ENCODE data around the gene CCDC88C.
A peak's percentile ranks its signal among the peaks of the same experiment; 100 is the strongest.

The CCDC88C gene

DNA sequence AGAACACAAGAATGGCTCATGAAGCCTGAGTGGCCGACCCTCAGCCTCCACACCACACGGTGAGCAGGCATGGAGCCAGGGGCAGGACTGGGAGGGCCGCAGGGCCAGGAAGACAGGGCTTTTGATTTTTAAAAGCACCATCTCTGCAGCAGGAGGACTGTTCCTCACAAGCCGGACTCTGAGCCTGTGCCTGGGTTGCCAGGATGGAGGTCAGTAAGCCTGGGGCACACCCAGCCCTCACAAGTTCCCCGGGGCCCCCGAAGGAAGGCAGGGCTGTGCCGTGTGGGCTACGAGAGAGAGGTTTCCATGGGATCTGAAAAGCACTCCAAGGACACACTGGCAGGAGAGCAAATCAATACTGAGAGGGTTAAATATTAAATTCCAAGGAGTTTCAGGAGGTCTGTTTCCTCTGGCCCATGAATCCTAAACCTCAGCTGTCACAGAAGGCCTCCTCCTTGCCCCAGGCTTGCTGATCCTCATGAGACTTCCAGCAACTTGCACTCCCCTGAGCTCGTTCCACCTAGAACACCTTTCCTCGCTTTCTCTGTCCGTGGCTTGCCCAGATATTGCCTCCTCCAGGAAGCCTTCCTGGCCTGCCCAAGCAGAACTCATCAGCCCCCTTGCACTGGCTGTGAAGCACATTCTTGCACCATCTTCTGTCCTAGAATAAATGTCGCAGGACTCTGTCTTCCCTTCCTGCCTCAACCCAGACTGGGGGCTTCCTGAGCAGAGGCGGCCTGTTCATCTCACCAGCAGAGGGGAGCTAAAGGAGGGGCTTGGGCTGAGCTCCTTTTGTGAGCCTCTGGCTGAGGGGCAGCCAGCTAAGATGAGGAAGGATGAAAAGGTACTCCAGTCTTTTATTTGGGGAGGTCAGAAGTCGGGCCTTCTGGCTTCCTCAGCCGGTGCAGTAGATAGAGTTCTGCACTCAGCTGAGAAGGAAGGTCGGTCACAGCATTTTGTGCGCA is 64.6 kb downstream of the CCDC88C start:
- in situ Hi-C loops (cut with MboI; ENCODE audit: low sequenced_read_pairs, unreplicated experiment) = loop anchor here (10.0 kb wide), 1 partner anchor 52 kb away; no protein-coding TSS in a partner anchor
- TF ChIP-seq, protein P1, sequence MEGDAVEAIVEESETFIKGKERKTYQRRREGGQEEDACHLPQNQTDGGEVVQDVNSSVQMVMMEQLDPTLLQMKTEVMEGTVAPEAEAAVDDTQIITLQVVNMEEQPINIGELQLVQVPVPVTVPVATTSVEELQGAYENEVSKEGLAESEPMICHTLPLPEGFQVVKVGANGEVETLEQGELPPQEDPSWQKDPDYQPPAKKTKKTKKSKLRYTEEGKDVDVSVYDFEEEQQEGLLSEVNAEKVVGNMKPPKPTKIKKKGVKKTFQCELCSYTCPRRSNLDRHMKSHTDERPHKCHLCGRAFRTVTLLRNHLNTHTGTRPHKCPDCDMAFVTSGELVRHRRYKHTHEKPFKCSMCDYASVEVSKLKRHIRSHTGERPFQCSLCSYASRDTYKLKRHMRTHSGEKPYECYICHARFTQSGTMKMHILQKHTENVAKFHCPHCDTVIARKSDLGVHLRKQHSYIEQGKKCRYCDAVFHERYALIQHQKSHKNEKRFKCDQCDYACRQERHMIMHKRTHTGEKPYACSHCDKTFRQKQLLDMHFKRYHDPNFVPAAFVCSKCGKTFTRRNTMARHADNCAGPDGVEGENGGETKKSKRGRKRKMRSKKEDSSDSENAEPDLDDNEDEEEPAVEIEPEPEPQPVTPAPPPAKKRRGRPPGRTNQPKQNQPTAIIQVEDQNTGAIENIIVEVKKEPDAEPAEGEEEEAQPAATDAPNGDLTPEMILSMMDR (IDR thresholded peaks at IDR 0.05; ENCODE audit: borderline replicate concordance, control extremely low read depth, extremely low read depth, insufficient read depth, missing control alignments) = no peak
- DNase-seq (ENCODE audit: low spot score) = no peak

DNA sequence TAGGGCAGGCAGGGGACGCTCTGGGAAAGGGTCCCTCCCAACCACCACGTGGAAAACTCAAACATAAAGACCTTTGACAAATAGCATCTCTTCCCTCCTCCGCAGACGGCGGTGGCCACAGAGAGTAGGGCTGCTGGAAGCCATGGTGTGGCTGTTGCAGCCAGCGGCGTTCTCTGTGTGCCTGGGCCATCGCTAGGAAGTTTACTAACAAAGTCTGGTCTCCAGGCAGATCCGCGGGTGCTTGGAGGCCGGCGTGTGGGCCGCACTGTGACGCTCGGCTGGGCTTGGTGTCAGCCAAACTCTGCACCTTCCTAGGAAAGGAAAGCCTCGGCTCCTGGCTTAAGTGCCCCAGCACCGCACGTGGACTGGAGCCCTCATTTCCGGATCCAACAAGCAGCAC is 65.6 kb downstream of the CCDC88C start:
- TF ChIP-seq, protein P1 (IDR thresholded peaks at IDR 0.05; ENCODE audit: borderline replicate concordance, control extremely low read depth, extremely low read depth, insufficient read depth, missing control alignments) = no peak
- in situ Hi-C loops (cut with MboI; ENCODE audit: low sequenced_read_pairs, unreplicated experiment) = loop anchor here (10.0 kb wide), 1 partner anchor 53 kb away; no protein-coding TSS in a partner anchor
- DNase-seq (ENCODE audit: low spot score) = no peak

DNA sequence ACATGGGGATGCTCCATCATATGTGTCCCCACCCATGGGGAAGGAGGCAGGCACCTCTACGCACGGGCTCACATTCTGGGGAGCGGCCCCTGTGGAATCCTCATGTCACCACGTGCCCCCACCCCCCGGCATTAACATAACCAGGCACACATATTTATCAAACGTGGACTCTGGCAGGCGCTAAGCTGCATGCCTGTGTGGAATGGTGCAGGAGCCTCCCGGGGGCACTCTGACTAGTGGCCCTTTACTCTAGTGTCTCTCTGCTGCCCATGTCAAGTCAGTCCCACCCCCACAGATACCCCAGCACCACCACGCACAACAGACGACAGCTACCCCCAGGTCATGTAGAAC is 66.1 kb downstream of the CCDC88C start:
- TF ChIP-seq, protein P1 (IDR thresholded peaks at IDR 0.05; ENCODE audit: borderline replicate concordance, control extremely low read depth, extremely low read depth, insufficient read depth, missing control alignments) = no peak
- in situ Hi-C loops (cut with MboI; ENCODE audit: low sequenced_read_pairs, unreplicated experiment) = loop anchor here (10.0 kb wide), 1 partner anchor 53 kb away; no protein-coding TSS in a partner anchor
- no peak for DNase-seq (ENCODE audit: low spot score)

DNA sequence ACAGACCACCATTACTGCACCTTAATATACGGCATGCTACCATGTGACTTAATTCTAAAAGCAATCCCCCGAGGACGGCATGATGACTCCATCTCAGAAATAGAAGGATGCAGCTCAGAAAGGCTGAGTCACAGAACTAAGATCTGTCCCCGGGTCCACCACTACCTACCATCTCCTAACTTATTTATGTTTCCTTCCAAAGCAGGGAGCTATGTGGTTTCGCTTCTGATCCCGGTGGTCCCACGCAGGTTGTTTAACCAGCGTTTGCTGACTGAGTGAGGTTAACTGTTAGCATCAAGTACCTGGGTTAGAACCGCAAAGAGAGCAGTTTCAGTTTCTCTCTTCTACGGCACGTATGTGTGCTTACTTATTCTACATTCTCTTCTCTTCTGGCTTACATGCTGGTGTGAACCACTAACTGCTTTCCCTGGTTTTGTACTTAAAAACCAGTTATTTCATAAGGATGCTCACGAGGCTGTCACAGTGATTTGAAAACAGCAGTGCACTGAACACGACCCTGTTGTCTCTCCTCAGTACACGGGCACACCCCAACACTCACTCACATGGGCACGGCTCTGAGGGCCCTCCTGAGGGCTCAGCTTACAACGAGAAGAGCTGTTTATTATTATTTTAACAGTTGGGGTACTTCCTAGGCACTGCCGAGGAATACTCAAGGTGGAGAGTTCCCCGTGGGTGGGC is 66.7 kb downstream of the CCDC88C start:
- peak; percentile 79 for DNase-seq (ENCODE audit: low spot score)
- in situ Hi-C loops (cut with MboI; ENCODE audit: low sequenced_read_pairs, unreplicated experiment) = loop anchor here (10.0 kb wide), 1 partner anchor 54 kb away; no protein-coding TSS in a partner anchor
- TF ChIP-seq, protein P1 (IDR thresholded peaks at IDR 0.05; ENCODE audit: borderline replicate concordance, control extremely low read depth, extremely low read depth, insufficient read depth, missing control alignments) = no peak

DNA sequence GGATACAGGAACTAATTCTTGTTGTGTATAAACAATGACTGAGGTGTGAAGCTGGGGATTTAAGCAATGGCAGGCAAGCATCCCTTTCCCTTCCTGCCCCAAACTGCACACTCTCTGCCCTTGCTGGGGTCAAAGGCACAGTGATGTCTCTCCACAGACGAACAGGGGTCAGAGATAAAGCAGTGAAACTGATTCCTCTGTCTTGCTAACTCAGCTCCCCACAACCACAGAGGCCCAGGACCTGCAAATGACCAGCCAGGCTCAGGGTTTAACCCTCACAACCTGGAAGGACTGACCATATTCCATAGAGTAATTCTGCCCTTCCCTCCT is 67.2 kb downstream of the CCDC88C start:
- TF ChIP-seq, protein P1 (IDR thresholded peaks at IDR 0.05; ENCODE audit: borderline replicate concordance, control extremely low read depth, extremely low read depth, insufficient read depth, missing control alignments) = no peak
- no peak for DNase-seq (ENCODE audit: low spot score)
- in situ Hi-C loops (cut with MboI; ENCODE audit: low sequenced_read_pairs, unreplicated experiment) = loop anchor here (10.0 kb wide), 1 partner anchor 54 kb away; no protein-coding TSS in a partner anchor

DNA sequence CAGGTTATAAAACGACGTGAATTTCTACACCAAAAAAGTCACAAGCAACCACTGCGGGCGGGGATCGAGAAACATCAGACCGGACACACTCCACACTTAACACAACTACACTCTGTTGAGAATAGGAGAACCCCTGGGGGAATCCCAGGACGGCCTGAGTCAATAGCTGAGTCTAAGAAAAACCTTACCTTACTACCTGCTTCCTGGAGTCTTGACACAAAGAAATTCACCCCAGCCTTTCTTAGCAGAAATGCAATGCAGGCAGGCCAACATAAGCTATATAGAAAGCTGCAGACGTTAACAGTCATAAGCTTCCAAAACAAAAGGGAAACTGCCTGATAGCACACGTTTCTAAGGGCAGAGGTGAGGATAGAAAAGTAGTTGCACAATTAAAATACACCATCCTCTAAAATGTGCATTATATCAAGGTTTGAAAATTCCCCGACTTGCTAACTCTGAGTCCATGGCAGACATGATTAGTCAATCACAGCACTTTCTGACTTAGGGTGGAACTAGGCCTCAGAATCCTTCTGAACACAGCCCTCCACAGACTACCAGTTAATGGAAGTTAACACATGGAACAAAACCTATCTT is 68.0 kb downstream of the CCDC88C start:
- TF ChIP-seq, protein P1 (IDR thresholded peaks at IDR 0.05; ENCODE audit: borderline replicate concordance, control extremely low read depth, extremely low read depth, insufficient read depth, missing control alignments) = no peak
- DNase-seq (ENCODE audit: low spot score) = peak; percentile 76
- in situ Hi-C loops (cut with MboI; ENCODE audit: low sequenced_read_pairs, unreplicated experiment) = loop anchor here (10.0 kb wide), 1 partner anchor 55 kb away; no protein-coding TSS in a partner anchor

Data from GM13976 (cell line).